IPS-18a (cell line): ENCODE data around the gene C2CD5.
A peak's percentile ranks its signal among the peaks of the same experiment; 100 is the strongest.
"Not testable (repeated sequence)": the region's sequence is repeated elsewhere in the genome, so short reads cannot be mapped to it uniquely, and the experiment has no call there.

Experiments used
- H3K27ac ChIP-seq: one replicate; pipeline ENCODE4 v1.5.1; 2013; ENCODE audit warnings: low read length
- H3K27me3 ChIP-seq: one replicate; pipeline ENCODE4 v1.6.1; 2013; ENCODE audit warnings: mild to moderate bottlenecking, low read length; ENCODE audit not compliant: control insufficient read depth, insufficient read depth
- H3K36me3 ChIP-seq: one replicate; pipeline ENCODE4 v1.6.1; 2013; ENCODE audit warnings: low read depth, low read length; ENCODE audit not compliant: control insufficient read depth
- H3K4me1 ChIP-seq: one replicate; pipeline ENCODE4 v1.6.1; 2013; ENCODE audit warnings: low read depth, low read length; ENCODE audit not compliant: control insufficient read depth
- H3K4me3 ChIP-seq: one replicate; pipeline ENCODE4 v1.5.1; 2013; ENCODE audit warnings: low read length
- H3K9ac ChIP-seq: one replicate; pipeline ENCODE4 v1.6.1; 2013; ENCODE audit warnings: mild to moderate bottlenecking, low read length, moderate library complexity
- H3K9me3 ChIP-seq: one replicate; pipeline ENCODE4 v1.6.1; 2013; ENCODE audit warnings: low read depth, low read length; ENCODE audit not compliant: control insufficient read depth

Gene C2CD5

DNA sequence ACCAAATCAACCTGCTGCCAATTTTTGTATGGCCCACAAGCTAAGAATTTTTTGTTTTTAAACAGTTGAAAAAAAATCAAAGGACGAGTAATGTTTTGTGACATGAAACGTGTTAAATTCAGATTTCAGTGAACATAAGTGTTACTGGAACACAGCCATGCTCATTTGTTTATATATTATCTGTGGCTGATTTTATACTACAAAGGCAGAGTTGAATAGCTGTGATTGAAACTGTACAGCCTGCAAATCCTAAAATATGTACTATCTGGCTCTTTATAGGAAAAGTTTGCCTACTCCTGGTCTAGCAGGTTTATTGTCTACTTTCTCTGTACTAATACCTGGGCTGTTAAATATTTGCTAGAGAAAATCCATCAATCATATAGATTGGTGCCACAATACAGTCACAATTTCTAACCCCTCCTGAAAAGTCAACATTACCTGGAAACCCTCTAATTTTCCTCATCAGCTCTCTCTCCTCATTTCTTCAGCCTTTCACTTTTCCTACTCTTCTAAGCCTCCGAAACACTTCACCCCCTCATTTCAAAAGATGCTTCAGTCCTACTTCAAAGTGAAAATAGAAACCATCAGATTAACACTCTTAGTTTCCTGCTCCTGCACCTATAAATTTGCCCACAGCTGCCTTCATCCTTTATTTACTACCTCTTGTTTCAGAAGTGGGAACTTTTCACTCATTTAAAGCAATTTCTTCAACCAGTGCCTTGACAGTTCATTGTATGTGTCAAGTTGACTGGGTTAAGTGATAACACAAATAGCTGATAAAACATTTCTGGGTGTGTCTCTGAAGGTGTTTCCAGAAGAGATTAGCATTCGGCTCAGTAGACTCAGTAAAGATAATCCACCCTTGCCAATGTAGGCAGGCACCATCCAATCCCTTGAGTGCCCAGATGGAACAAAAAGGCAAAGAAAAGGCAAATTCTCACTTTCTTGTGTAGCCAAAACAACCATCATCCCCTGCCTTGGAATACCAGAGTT lies 18.0 kb upstream of the C2CD5 start:
- H3K36me3 ChIP-seq = no peaks in the 10 kb centered on the region
- H3K4me3 ChIP-seq = no peak overlapping the region
- no peaks in the 10 kb centered on the region for H3K9me3 ChIP-seq
- no peaks in the 10 kb centered on the region for H3K27me3 ChIP-seq
- H3K27ac ChIP-seq = no peak overlapping the region
- no peaks in the 10 kb centered on the region for H3K4me1 ChIP-seq
- H3K9ac ChIP-seq = no peak overlapping the region

DNA sequence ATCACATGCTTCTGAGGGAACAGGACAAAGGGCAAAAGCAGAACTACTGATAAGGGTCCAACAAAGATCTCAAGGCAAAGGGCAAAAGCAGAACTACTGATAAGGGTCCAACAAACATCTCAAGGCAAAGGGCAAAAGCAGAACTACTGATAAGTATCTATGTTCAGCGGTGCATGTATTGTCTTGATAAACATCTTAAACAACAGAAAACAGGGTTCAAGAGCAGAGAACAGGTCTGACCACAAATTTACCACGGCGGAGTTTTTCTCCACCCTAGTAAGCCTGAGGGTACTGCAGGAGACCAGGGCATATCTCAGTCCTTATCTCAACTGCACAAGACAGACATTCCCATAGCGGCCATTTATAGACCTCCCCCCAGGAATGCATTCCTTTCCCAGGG lies 10.4 kb upstream of the C2CD5 start:
- H3K4me3 ChIP-seq = not testable (repeated sequence)

DNA sequence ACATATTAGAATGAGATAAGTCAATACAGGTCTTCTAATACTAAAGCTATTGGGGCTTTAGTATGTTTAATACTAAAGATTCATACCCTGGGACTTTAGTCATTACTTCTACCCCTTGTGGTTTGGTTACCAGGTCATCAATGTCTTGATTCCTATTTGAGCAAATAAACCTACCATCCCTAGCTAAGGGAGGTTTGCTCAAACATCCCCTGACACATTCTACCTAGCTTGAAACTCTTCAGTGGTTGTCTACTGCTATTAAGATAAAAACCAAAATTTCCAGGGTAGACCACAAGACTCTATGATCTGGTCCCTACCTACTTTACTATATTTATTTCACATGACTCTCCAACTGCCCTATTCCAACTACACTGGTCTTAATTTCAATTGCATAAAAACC lies 7.3 kb upstream of the C2CD5 start:
- H3K36me3 ChIP-seq = no peaks in the 10 kb centered on the region
- no peak overlapping the region for H3K27ac ChIP-seq
- H3K4me3 ChIP-seq = no peak overlapping the region
- H3K4me1 ChIP-seq = peaks cover 12% of the 10 kb centered on the region
- H3K9ac ChIP-seq = no peak overlapping the region
- H3K27me3 ChIP-seq = no peaks in the 10 kb centered on the region
- H3K9me3 ChIP-seq = no peaks in the 10 kb centered on the region

More for the DNA sequence above, 10.4 kb upstream of the C2CD5 start:
- H3K27ac ChIP-seq, H3K9me3 ChIP-seq, H3K27me3 ChIP-seq, H3K36me3 ChIP-seq, H3K9ac ChIP-seq: not testable (repeated sequence)
- peaks cover 12% of the 10 kb centered on the region for H3K4me1 ChIP-seq

DNA sequence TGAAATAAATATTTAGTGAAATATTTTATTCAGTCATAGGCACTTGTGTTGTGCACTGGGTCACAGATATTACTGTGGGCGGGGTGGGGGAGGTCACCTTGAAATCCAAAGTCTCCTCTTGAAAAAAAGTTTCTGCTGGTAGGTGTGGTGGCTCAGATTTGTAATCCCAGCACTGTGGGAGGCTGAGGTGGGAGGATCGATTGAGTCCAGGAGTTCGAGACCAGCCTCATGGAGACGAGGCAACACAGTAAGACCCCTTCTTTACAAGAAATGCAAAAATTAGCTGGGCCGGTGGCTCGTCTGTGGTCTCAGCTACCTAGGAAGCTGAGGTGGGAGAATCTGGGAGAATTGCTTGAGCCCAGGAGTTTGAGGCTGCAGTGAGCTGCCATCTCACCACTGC lies 913 bp upstream of the C2CD5 start:
- Histone ChIP-seq H3K36me3 (no peaks in the 10 kb centered on the region), H3K27ac (no peak overlapping the region), H3K4me1 (peaks cover 10% of the 10 kb centered on the region), H3K9me3 (no peaks in the 10 kb centered on the region), H3K27me3 (no peaks in the 10 kb centered on the region), H3K9ac (no peak overlapping the region), H3K4me3 (no peak overlapping the region)

DNA sequence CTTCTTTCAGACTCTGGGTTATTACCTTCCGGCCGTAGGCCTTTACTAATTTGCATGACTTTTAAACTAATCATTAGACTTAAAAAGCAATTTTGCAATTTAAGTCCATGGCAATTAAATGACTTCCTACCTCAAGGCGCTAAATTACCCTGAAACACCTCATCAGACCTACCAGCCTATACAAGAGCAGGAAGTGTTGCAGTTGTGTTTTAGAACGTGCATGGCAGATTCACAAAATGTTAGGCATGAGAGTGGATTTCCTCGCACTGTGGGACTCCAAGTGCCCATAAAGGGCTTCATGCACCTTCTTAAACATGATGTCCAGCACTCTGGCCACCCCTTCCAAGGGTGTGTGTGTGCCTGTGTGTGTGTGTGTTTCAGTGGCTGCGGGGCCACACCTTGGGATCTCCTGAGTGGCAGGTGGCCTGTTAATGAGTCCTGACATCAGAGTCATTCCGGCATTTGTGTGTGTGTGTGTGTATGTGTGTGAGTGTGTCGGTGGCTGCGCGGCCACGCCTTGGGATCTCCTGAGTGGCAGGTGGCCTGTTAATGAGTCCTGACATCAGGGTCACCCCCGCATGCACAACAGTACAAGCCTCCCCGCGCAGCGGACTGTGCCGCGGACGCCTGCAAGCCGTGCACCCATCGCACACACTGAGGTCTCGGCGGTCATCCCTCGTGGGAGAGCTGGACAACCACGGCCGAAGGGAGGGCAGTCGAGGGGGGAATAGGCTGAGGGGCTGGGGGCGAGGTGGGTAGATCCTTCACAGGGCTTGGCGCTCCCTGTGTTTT lies 900 bp downstream of the C2CD5 start:
- Histone ChIP-seq H3K27me3 (no peaks in the 10 kb centered on the region), H3K4me3 (peak overlapping the region; percentile 86), H3K9ac (peak overlapping the region; percentile 80), H3K36me3 (no peaks in the 10 kb centered on the region), H3K4me1 (peaks cover 10% of the 10 kb centered on the region), H3K9me3 (no peaks in the 10 kb centered on the region), H3K27ac (no peak overlapping the region)

DNA sequence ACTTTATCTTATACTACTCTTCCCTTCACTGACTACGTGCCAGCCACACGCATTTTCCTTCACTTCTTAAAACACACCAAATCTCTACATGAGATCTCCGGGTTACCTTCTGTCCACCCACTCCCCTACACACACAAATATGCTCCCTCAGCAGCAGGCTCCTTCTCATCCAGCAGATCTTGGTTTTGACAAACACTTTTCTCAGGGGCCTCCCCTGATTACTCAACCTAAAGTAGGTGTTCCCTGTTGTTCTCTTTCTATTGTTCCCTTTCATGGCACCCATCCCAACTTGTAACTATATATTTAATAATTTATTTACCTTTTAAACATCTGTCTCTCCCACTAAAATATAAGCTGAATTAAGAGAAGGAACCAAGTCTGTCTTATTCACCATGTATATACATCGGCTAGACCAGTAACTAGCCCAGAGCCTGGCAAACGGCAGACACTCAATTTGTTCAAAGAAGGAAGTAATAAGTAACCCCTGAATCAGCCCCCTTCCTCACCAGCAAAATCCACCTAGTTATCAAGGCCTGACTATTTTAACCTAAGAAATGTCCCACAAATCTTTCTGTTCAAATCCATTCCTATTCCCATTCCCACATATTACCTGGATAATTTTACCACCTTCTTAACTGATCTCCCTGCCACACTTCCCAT lies 2.7 kb downstream of the C2CD5 start:
- H3K9me3 ChIP-seq = no peaks in the 10 kb centered on the region
- H3K4me3 ChIP-seq = no peak overlapping the region
- no peak overlapping the region for H3K27ac ChIP-seq
- no peaks in the 10 kb centered on the region for H3K27me3 ChIP-seq
- H3K9ac ChIP-seq = no peak overlapping the region
- peaks cover 10% of the 10 kb centered on the region for H3K4me1 ChIP-seq
- H3K36me3 ChIP-seq = no peaks in the 10 kb centered on the region

DNA sequence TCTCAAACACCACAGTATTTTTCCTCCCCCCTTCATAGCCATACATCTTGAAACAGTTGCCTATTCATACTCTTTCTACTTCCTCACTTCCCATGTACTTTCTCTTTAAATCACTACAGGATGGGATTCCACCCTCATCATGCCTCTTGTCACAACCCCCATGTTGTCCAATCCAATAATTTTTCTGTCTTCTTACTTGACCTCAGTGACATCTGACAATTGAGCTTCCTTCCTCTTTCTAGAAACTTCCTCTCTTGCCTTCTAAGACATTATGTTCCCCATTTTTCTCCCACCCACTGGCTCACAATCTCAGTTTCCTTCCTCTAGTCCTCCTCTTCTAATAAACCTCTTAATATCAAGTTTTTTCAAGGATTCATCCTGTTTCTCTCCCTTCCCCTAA lies 5.3 kb downstream of the C2CD5 start:
- no peak overlapping the region for H3K4me3 ChIP-seq
- peaks cover 10% of the 10 kb centered on the region for H3K4me1 ChIP-seq
- no peak overlapping the region for H3K27ac ChIP-seq
- H3K36me3 ChIP-seq = peaks cover 4% of the 10 kb centered on the region
- H3K9me3 ChIP-seq = no peaks in the 10 kb centered on the region
- no peak overlapping the region for H3K9ac ChIP-seq
- H3K27me3 ChIP-seq = no peaks in the 10 kb centered on the region

DNA sequence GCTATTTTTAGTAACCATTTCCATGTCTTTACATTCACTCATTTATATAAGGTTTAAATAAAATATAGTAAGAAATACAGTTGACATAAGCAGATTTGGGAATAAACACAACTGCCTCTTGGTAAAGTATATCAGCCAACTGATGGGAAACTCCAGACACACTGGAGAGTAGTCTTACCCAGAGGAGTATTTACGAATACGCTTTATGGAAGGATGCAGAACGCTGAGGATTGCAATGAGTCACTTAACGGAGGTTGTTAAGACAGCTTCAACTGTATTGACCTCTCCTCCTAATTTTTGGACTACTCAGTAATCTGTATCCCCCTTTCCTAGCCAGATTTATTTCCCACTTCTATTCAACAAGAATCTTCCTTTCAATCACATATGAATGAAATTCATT lies 6.0 kb downstream of the C2CD5 start:
- no peaks in the 10 kb centered on the region for H3K27me3 ChIP-seq
- no peak overlapping the region for H3K9ac ChIP-seq
- no peaks in the 10 kb centered on the region for H3K9me3 ChIP-seq
- H3K36me3 ChIP-seq = peaks cover 9% of the 10 kb centered on the region
- peaks cover 10% of the 10 kb centered on the region for H3K4me1 ChIP-seq
- H3K4me3 ChIP-seq = no peak overlapping the region
- H3K27ac ChIP-seq = no peak overlapping the region

DNA sequence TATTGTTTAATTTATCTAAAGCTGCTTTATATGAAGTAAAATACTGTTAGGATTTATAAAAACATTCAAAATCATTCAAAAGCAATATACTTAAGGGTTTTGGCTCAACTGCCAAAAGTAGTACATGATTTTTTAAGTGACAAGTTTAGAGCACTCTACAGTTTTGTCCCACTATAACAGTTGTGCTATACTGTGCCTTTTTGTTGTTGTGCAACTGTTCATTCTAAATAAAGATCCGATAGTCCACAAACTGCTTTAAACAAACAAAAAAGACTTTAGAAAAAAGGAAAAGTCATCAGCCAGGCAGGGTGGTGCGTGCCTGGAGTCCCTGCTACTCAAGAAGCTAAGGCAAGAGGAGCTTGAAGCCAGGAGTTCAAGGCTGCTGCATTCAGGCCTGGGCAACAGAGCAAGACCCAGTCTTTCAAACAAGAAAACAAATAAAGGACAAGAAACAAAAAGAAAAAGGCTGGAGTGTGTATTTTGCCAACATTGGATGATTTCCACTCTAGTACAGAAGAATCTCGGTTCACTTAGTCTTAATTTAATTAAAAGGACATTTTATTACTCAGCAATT lies 7.3 kb downstream of the C2CD5 start:
- Histone ChIP-seq H3K9me3 (no peaks in the 10 kb centered on the region), H3K9ac (no peak overlapping the region), H3K4me1 (no peaks in the 10 kb centered on the region), H3K27ac (no peak overlapping the region), H3K36me3 (peaks cover 17% of the 10 kb centered on the region), H3K27me3 (no peaks in the 10 kb centered on the region), H3K4me3 (no peak overlapping the region)

DNA sequence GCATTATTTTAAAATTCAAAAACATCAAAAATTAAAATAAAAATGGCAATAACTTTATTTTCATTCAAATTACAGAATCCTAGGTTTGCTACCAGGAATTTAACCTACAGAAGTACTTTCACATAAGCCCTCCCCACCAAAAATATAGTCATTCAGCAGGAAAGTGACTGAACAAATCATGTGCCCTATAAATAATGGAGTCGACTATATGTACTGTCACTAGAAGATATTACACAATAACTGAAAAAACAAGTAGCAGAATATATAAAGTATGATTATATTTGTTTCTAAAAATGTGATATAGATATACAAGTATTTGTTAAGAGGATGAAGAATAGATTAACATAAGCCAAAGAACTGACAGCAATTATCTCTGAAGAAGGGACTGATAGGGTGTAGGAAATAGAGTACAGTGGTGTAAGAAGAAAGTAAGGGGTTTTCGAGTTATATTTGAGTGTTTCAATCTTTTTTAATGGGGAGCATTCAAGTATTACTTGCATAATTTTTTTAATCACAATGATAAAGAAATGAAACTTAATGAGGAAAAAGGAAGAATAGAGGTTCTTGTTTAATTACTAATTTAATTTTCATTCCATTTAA lies 7.9 kb downstream of the C2CD5 start:
- Histone ChIP-seq H3K9me3 (no peaks in the 10 kb centered on the region), H3K9ac (no peak overlapping the region), H3K4me3 (no peak overlapping the region), H3K36me3 (peaks cover 20% of the 10 kb centered on the region), H3K4me1 (no peaks in the 10 kb centered on the region), H3K27ac (no peak overlapping the region), H3K27me3 (no peaks in the 10 kb centered on the region)

DNA sequence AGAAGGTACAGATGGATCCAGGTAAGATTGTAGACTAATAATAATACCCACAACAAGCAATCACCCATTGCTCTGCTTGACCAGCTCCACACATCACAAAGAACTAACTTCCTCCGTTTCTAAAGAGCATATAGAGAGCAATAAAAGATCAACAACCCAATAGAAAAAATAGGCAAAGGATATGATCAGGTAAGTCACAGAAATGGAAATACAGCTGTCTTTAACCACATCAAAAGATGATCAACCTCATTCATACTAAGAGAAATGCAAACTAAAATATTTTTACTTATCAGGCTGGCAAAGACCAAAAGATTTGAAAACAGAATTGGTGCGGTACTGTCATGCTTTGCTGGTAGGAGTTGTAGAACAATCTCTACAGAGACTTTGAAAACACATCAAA lies 8.9 kb downstream of the C2CD5 start:
- no peaks in the 10 kb centered on the region for H3K27me3 ChIP-seq
- H3K9me3 ChIP-seq = no peaks in the 10 kb centered on the region
- peaks cover 20% of the 10 kb centered on the region for H3K36me3 ChIP-seq
- H3K27ac ChIP-seq = no peak overlapping the region
- H3K4me3 ChIP-seq = no peak overlapping the region
- no peak overlapping the region for H3K9ac ChIP-seq
- no peaks in the 10 kb centered on the region for H3K4me1 ChIP-seq
